ENCODE measurements around the gene PUS1.

DNA sequence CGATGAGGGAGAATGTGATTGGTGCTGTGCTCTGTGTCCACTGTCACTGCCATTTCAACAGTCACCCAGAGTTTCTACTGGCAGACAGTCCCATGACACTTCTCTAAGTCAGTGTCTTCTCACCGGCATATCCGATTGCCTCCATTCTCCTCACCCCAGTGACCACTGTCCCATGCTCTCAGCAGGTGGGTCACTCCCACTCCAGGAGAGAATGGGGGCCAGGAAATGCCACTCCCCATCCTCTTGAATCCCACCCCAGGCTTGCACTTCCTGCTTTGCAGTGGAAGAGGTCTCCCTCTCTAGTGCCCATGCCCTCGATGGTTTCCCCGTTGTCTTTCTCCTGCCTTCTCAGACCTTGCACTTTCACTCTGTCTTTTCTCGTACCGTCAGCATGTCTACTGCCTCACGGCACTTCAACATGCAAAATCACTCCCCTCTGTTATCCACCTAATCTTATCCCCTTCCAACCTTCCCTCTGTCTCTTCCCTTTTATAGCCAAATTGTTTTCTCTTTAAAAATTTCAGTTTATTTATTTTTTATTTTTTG is 18.5 kb downstream of the PUS1 start:
- no peak for TF ChIP-seq EZH2 (IDR thresholded peaks at IDR 0.05; ENCODE audit: borderline replicate concordance, insufficient read depth, low read length, poor library complexity, severe bottlenecking)
- TF ChIP-seq EP300 (conservative IDR thresholded peaks at IDR 0.05; ENCODE audit: poor library complexity, severe bottlenecking): no peak
- TF ChIP-seq, protein P1, sequence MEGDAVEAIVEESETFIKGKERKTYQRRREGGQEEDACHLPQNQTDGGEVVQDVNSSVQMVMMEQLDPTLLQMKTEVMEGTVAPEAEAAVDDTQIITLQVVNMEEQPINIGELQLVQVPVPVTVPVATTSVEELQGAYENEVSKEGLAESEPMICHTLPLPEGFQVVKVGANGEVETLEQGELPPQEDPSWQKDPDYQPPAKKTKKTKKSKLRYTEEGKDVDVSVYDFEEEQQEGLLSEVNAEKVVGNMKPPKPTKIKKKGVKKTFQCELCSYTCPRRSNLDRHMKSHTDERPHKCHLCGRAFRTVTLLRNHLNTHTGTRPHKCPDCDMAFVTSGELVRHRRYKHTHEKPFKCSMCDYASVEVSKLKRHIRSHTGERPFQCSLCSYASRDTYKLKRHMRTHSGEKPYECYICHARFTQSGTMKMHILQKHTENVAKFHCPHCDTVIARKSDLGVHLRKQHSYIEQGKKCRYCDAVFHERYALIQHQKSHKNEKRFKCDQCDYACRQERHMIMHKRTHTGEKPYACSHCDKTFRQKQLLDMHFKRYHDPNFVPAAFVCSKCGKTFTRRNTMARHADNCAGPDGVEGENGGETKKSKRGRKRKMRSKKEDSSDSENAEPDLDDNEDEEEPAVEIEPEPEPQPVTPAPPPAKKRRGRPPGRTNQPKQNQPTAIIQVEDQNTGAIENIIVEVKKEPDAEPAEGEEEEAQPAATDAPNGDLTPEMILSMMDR (IDR thresholded peaks at IDR 0.05; ENCODE audit: poor library complexity, severe bottlenecking): no peak
- TF ChIP-seq SMC3 (conservative IDR thresholded peaks at IDR 0.05; ENCODE audit: poor library complexity): no peak
- TF ChIP-seq POLR2AphosphoS5 (IDR thresholded peaks at IDR 0.05): no peak
- TF ChIP-seq, protein P2, sequence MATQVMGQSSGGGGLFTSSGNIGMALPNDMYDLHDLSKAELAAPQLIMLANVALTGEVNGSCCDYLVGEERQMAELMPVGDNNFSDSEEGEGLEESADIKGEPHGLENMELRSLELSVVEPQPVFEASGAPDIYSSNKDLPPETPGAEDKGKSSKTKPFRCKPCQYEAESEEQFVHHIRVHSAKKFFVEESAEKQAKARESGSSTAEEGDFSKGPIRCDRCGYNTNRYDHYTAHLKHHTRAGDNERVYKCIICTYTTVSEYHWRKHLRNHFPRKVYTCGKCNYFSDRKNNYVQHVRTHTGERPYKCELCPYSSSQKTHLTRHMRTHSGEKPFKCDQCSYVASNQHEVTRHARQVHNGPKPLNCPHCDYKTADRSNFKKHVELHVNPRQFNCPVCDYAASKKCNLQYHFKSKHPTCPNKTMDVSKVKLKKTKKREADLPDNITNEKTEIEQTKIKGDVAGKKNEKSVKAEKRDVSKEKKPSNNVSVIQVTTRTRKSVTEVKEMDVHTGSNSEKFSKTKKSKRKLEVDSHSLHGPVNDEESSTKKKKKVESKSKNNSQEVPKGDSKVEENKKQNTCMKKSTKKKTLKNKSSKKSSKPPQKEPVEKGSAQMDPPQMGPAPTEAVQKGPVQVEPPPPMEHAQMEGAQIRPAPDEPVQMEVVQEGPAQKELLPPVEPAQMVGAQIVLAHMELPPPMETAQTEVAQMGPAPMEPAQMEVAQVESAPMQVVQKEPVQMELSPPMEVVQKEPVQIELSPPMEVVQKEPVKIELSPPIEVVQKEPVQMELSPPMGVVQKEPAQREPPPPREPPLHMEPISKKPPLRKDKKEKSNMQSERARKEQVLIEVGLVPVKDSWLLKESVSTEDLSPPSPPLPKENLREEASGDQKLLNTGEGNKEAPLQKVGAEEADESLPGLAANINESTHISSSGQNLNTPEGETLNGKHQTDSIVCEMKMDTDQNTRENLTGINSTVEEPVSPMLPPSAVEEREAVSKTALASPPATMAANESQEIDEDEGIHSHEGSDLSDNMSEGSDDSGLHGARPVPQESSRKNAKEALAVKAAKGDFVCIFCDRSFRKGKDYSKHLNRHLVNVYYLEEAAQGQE (IDR thresholded peaks at IDR 0.05; ENCODE audit: borderline replicate concordance): no peak
- TF ChIP-seq TAF1 (IDR thresholded peaks at IDR 0.05; ENCODE audit: low read depth): no peak
- no peak for TF ChIP-seq MXI1 (conservative IDR thresholded peaks at IDR 0.05; ENCODE audit: poor library complexity, severe bottlenecking)
- no peak for TF ChIP-seq RAD21 (conservative IDR thresholded peaks at IDR 0.05)
